GM19397 (cell line): ENCODE measurements around the gene ATP6V0D1.

Source experiments
- ATAC-seq: cut with Tn5 transposase; IDR thresholded peaks from one replicate; pipeline ENCODE4 v1.9.1; 2021; ENCODE audit warnings: mild to moderate bottlenecking, moderate library complexity; ENCODE audit not compliant: unreplicated experiment

The ATP6V0D1 gene

GRCh38 chr16:67394155-67395104 is 86.5 kb downstream of the ATP6V0D1 start:
- ATAC-seq: no peak

GRCh38 chr16:67393788-67394154 is 87.2 kb downstream of the ATP6V0D1 start:
- ATAC-seq: no peak

- ATAC-seq: no peak
Observed at GRCh38 chr16:67393111-67393787, 87.7 kb downstream of the ATP6V0D1 start, which contains the start of gene TPPP3. TPPP3 (minus strand) TSS chr16:67393498; CDS start chr16:67391111, 2,387 bp downstream.

- ATAC-seq: no peak
Observed at GRCh38 chr16:67392301-67393059, 88.5 kb downstream of the ATP6V0D1 start.

GRCh38 chr16:67391424-67392300 is 89.3 kb downstream of the ATP6V0D1 start:
- no peak for ATAC-seq

- ATAC-seq: no peak
Observed at GRCh38 chr16:67390816-67391423, 90.0 kb downstream of the ATP6V0D1 start.

- no peak for ATAC-seq
Observed at GRCh38 chr16:67389911-67390815, 90.8 kb downstream of the ATP6V0D1 start.

GRCh38 chr16:67388591-67388990 is 92.4 kb downstream of the ATP6V0D1 start:
- no peak for ATAC-seq

- ATAC-seq: no peak
Observed at GRCh38 chr16:67388191-67388590, 92.8 kb downstream of the ATP6V0D1 start.
